Kidney epithelial cell (primary cell): ENCODE results near the gene HSF2BP. TPM values are rescaled to one million over a fixed set of nuclear protein-coding genes. Genes with fewer than 3 reads are reported as not detected.
"Not testable (repeated sequence)": the region's sequence is repeated elsewhere in the genome, so short reads cannot be mapped to it uniquely, and the experiment has no call there.

Experiments used
- DNase-seq: peaks from one replicate; pipeline ENCODE4 v3.0.0-alpha.2; 2010; ENCODE audit warnings: low read depth
- H3K27me3 ChIP-seq: 2 replicates; pipeline ENCODE4 v1.6.0; 2011; ENCODE audit warnings: low read length; ENCODE audit not compliant: control insufficient read depth, insufficient read depth
- H3K36me3 ChIP-seq: 2 replicates; pipeline ENCODE4 v1.5.1; 2011; ENCODE audit warnings: low read length; ENCODE audit not compliant: control insufficient read depth, insufficient read depth
- H3K4me3 ChIP-seq: 2 replicates; pipeline ENCODE4 v1.5.1; 2011; ENCODE audit warnings: low read depth, mild to moderate bottlenecking, control low read depth, low read length
- total RNA-seq: library from RNA; depleted of rRNA; stranded (reverse); fragments of >200 nt; gene quantifications from 2 replicates; pipeline ENCODE4 v1.2.3, GENCODE V29; 2015
- TF ChIP-seq, protein P1 (sequence below): IDR thresholded peaks from 2 replicates; pipeline ENCODE4 v1.5.1; 2011; ENCODE audit warnings: mild to moderate bottlenecking, moderate library complexity, low read length, control low read depth, inconsistent platforms; ENCODE audit not compliant: insufficient read depth, poor library complexity, severe bottlenecking

The HSF2BP gene
- total RNA-seq, 1 donor from 2014 or later = 3.5 TPM

DNA sequence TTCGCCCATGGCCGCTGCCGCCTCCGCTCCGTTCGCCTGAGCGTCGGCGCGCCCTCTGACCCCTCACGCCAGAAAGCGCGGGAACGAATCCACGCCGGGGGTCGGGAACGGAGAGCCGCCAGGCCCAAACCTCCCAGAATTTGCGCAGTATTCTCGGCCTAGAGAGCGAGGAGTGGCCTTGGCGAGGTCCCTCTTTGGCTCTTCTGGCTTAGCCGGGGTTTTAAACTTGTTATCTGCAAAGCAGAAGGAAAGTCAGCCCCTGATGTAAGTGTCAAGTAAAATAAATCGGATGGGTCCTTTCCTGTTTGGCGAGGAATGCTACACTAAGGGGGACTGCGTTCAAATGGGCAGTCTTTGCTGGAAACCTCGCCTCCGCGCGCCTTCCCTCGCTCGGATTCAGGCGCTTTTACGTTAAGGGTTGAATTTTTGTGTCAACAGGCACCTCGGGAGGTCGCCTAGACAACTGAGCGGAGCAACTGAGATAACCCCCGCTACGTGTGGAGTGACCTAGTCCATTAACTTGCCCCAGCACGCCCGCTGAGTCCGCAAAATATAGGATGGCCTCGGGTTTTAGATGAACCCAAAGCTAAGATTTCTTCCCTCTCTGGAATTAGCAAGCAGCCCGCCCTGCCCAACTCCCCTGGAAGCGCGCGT lies 1.1 kb downstream of the HSF2BP start:
- TF ChIP-seq, protein P1, sequence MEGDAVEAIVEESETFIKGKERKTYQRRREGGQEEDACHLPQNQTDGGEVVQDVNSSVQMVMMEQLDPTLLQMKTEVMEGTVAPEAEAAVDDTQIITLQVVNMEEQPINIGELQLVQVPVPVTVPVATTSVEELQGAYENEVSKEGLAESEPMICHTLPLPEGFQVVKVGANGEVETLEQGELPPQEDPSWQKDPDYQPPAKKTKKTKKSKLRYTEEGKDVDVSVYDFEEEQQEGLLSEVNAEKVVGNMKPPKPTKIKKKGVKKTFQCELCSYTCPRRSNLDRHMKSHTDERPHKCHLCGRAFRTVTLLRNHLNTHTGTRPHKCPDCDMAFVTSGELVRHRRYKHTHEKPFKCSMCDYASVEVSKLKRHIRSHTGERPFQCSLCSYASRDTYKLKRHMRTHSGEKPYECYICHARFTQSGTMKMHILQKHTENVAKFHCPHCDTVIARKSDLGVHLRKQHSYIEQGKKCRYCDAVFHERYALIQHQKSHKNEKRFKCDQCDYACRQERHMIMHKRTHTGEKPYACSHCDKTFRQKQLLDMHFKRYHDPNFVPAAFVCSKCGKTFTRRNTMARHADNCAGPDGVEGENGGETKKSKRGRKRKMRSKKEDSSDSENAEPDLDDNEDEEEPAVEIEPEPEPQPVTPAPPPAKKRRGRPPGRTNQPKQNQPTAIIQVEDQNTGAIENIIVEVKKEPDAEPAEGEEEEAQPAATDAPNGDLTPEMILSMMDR = no peak
- Histone ChIP-seq H3K4me3 (no peak overlapping the region), H3K27me3 (no peaks in the 10 kb centered on the region), H3K36me3 (no peaks in the 10 kb centered on the region)
- no peak for DNase-seq

- Histone ChIP-seq H3K4me3 (no peak overlapping the region), H3K27me3 (no peaks in the 10 kb centered on the region), H3K36me3 (no peaks in the 10 kb centered on the region)
- TF ChIP-seq, protein P1 = no peak
- no peak for DNase-seq
Observed at GRCh38 chr21:43657355-43658087, 1.8 kb downstream of the HSF2BP start.

- H3K4me3 ChIP-seq = no peak overlapping the region
- DNase-seq = no peak
- H3K36me3 ChIP-seq = no peaks in the 10 kb centered on the region
- TF ChIP-seq, protein P1 = no peak
- H3K27me3 ChIP-seq = no peaks in the 10 kb centered on the region
Observed at GRCh38 chr21:43654806-43655489, 4.3 kb downstream of the HSF2BP start.

DNA sequence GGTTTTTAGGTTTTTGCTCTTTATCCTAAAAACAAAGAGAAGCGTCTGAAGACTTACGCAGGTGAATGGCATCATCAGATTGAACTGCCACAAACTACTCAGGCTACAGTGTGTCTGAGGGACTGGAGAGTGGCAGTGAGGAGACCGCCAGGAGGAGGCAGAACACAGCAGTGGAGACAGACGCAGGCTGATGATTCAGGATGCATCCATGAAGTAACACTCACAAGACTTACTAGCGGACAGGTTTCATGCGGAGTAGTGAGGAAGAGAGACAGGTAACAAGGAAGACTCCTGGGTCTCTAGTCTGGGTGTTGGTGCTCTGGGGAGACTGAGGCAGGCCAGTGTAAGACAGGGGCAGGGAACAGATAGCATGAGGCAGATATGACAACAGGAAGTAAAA lies 5.7 kb downstream of the HSF2BP start:
- TF ChIP-seq, protein P1 = no peak
- no peak overlapping the region for H3K4me3 ChIP-seq
- H3K27me3 ChIP-seq = no peaks in the 10 kb centered on the region
- H3K36me3 ChIP-seq = no peaks in the 10 kb centered on the region
- no peak for DNase-seq

DNA sequence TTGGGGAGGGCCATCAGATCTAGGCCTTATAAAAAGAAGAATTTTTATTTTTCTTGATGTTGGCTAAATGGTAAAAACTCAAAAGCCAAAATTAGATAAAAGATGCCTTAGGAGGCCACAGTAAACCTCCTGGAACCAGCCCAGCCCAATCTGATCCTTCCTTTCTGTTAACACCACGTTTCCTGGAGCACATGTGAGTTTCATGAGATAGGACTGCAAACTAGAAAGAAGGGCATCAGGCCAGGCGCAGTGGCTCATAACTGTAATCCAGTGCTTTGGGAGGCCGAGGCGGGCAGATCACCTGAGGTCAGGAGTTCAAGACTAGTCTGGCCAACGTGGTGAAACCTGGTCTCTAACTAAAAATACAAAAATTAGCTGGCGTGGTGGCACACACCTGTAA lies 6.7 kb downstream of the HSF2BP start:
- TF ChIP-seq, protein P1 = no peak
- no peaks in the 10 kb centered on the region for H3K27me3 ChIP-seq
- H3K4me3 ChIP-seq = no peak overlapping the region
- DNase-seq = no peak
- H3K36me3 ChIP-seq = no peaks in the 10 kb centered on the region

- H3K36me3 ChIP-seq, H3K4me3 ChIP-seq, H3K27me3 ChIP-seq, DNase-seq: not testable (repeated sequence)
Observed at GRCh38 chr21:43651926-43652325, 7.4 kb downstream of the HSF2BP start.
